K562 (cell line): ENCODE data around the gene FYB1. TPM values are rescaled to one million over a fixed set of nuclear protein-coding genes. Genes with fewer than 3 reads are reported as not detected.

Experiments used
- ATAC-seq: fragments of 200-7000 bp; cut with Tn5 transposase; 3 replicates; pipeline ENCODE4 v1.9.1; 2020; ENCODE audit warnings: moderate library complexity
- BruUV-seq: library from RNA; stranded (reverse); fragments of 400-500 nt; replicated peaks from 2 replicates; lab custom pipeline; 2021; lab: Mats Ljungman, UMichigan
- CTCF ChIA-PET: fragments of 300-600 bp; formaldehyde crosslinking; extraction: SDS; loops from one replicate; lab custom pipeline; 2021; ENCODE audit warnings: low intra/inter-chr PET ratio; lab: Yijun Ruan, JAX
- POLR2A ChIA-PET: fragments of 300-600, 350-650 bp; sonication (Branson Sonifier 250); formaldehyde crosslinking; extraction: SDS; loops from one replicate; lab custom pipeline; 2021; ENCODE audit warnings: antibody characterized with exemption, inconsistent platforms; lab: Yijun Ruan, JAX
- DNase-seq, 4 experiments: peaks; one replicate each; pipeline versions ENCODE4 v3.0.0 to v3.0.0-alpha.2; 2011 to 2018; ENCODE audit warnings: low spot score in 3 of 4, mixed read lengths in 3 of 4; ENCODE audit errors: extremely low read depth in 1 of 4
- FAIRE-seq: peaks from 2 replicates; lab custom pipeline; 2011; peaks lifted over from hg19 to GRCh38; lab: Jason Lieb, UNC
- H2AFZ ChIP-seq: 2 replicates; pipeline ENCODE4 v1.6.0; 2011; ENCODE audit warnings: low read depth, low read length, control low read depth, inconsistent platforms
- H3K27ac ChIP-seq: fragments of 200-600 bp; 3 replicates; pipeline ENCODE4 v1.8.0; 2011; ENCODE audit warnings: low read depth, mild to moderate bottlenecking, control low read depth, inconsistent platforms, low read length, moderate library complexity, mixed read lengths; ENCODE audit errors: extremely low read depth
- H3K27me3 ChIP-seq, 2 experiments: fragments of 300-600 bp in 1 of 2; 2 replicates in 1 of 2; 3 replicates in 1 of 2; pipeline versions ENCODE4 v1.6.0 to v1.8.0; 2011; ENCODE audit warnings: inconsistent platforms in 2 of 2, low read length in 2 of 2, mild to moderate bottlenecking in 1 of 2, mixed read lengths in 1 of 2, moderate library complexity in 1 of 2; ENCODE audit not compliant: control insufficient read depth in 2 of 2, insufficient read depth in 2 of 2
- H3K36me3 ChIP-seq: fragments of 300-600 bp; 3 replicates; pipeline ENCODE4 v1.8.0; 2011; ENCODE audit warnings: mild to moderate bottlenecking, low read length, inconsistent platforms; ENCODE audit not compliant: control insufficient read depth, insufficient read depth
- H3K4me1 ChIP-seq, 2 experiments: fragments of 200-600 bp in 1 of 2; replicated peaks in 1 of 2; 2 replicates in 1 of 2; 3 replicates in 1 of 2; pipeline versions ENCODE4 v1.5.1 to v1.8.0; 2011; ENCODE audit warnings: inconsistent platforms in 2 of 2, low read length in 2 of 2, mild to moderate bottlenecking in 1 of 2, mixed read lengths in 1 of 2, moderate library complexity in 1 of 2; ENCODE audit not compliant: control insufficient read depth in 2 of 2, insufficient read depth in 2 of 2
- H3K4me2 ChIP-seq: 2 replicates; pipeline ENCODE4 v1.6.1; 2011; ENCODE audit warnings: low read length, control low read depth, inconsistent platforms, mixed read lengths; ENCODE audit not compliant: insufficient read depth
- H3K4me3 ChIP-seq: fragments of 200-600 bp; sonication (generic), shearing (Covaris generic); 2 replicates; pipeline ENCODE4 v1.5.1; 2016; ENCODE audit warnings: control low read depth, inconsistent platforms
- H3K79me2 ChIP-seq: fragments of 200-600 bp; 3 replicates; pipeline ENCODE4 v1.8.0; 2011; ENCODE audit warnings: low read length, inconsistent platforms; ENCODE audit not compliant: control insufficient read depth, insufficient read depth
- H3K9ac ChIP-seq, 2 experiments: 2 replicates each; pipeline versions ENCODE4 v1.6.0 to v1.6.1; 2011; ENCODE audit warnings: low read depth in 2 of 2, low read length in 2 of 2, control low read depth in 1 of 2, inconsistent platforms in 1 of 2, mild to moderate bottlenecking in 1 of 2, mixed read lengths in 1 of 2; ENCODE audit not compliant: insufficient read depth in 1 of 2
- H3K9me1 ChIP-seq: one replicate; pipeline ENCODE4 v1.6.0; 2011; ENCODE audit warnings: inconsistent platforms, mild to moderate bottlenecking, low read length, moderate library complexity; ENCODE audit not compliant: control insufficient read depth, insufficient read depth
- H3K9me3 ChIP-seq: replicated peaks from 2 replicates; pipeline ENCODE4 v1.5.1; 2011; ENCODE audit warnings: low read depth, low read length, inconsistent platforms; ENCODE audit not compliant: control insufficient read depth, insufficient read depth
- H4K20me1 ChIP-seq: replicated peaks from 2 replicates; pipeline ENCODE4 v1.6.1; 2011; ENCODE audit warnings: low read length, inconsistent platforms, mixed read lengths; ENCODE audit not compliant: control insufficient read depth, insufficient read depth
- CREBBP ChIP-seq: IDR thresholded peaks from one replicate; pipeline ENCODE4 v1.6.1; 2012; ENCODE audit warnings: low read depth, mild to moderate bottlenecking, control low read depth, inconsistent platforms, low read length
- DNMT1 ChIP-seq: fragments of 450-650 bp; IDR thresholded peaks from 2 replicates; pipeline ENCODE4 v1.6.1; 2016; ENCODE audit warnings: antibody characterized with exemption, mild to moderate bottlenecking
- ILF3 ChIP-seq: fragments of 450-650 bp; IDR thresholded peaks from 2 replicates; pipeline ENCODE4 v1.6.1; 2018; ENCODE audit warnings: antibody characterized with exemption, mild to moderate bottlenecking, moderate library complexity, borderline replicate concordance
- MLLT1 ChIP-seq, 2 experiments: fragments of 450-650 bp; IDR thresholded peaks; 2 replicates each; pipeline ENCODE4 v1.6.1; 2016
- NELFE ChIP-seq: IDR thresholded peaks from 2 replicates; pipeline ENCODE4 v1.6.1; 2011; ENCODE audit warnings: mild to moderate bottlenecking; ENCODE audit not compliant: insufficient read depth, insufficient read length
- OTX1 ChIP-seq: fragments of 450-650 bp; formaldehyde crosslinking; IDR thresholded peaks from 2 replicates; pipeline ENCODE4 v1.4.0; 2022; ENCODE audit warnings: mild to moderate bottlenecking
- SOX6 ChIP-seq: fragments of 450-650 bp; IDR thresholded peaks from 2 replicates; pipeline ENCODE4 v1.6.1; 2014; ENCODE audit warnings: mild to moderate bottlenecking
- SUPT5H ChIP-seq: fragments of 450-650 bp; IDR thresholded peaks from 2 replicates; pipeline ENCODE4 v1.6.1; 2016
- ZNF282 ChIP-seq: sonication (generic); formaldehyde crosslinking; IDR thresholded peaks from 2 replicates; pipeline ENCODE4 v1.8.1; 2023; ENCODE audit warnings: missing genetic modification reagents
- ZNF444 ChIP-seq: fragments of 250-450 bp; sonication (Bioruptor Pico); IDR thresholded peaks from 2 replicates; pipeline ENCODE4 v1.4.0; 2020; ENCODE audit warnings: mild to moderate bottlenecking, moderate library complexity
- ZNF79 ChIP-seq: fragments of 250-450 bp; sonication (Bioruptor Pico); IDR thresholded peaks from 2 replicates; pipeline ENCODE4 v1.4.0; 2020; ENCODE audit warnings: low read depth, mild to moderate bottlenecking, moderate library complexity
- ZSCAN32 ChIP-seq: fragments of 450-650 bp; formaldehyde crosslinking; IDR thresholded peaks from 2 replicates; pipeline ENCODE4 v1.4.0; 2020; ENCODE audit warnings: mild to moderate bottlenecking, moderate library complexity
- WGBS: fragments of 100-300 bp; shearing (Covaris generic); methylation state at CpG from one replicate; pipeline ENCODE4 v1.1.6; 2016; ENCODE audit warnings: low coverage, mixed read lengths; ENCODE audit not compliant: insufficient coverage; ENCODE audit errors: missing lambda C conversion rate; 5-methylcytosine and 5-hydroxymethylcytosine counted together
- in situ Hi-C: fragments of 300-500 bp; cut with MboI; formaldehyde crosslinking; loops from 4 replicates; pipeline ENCODE4 v1.15.0; 2018; ENCODE audit warnings: inconsistent platforms, mixed read lengths
- intact Hi-C: fragments of 100-400 bp; cut with micrococcal nuclease; formaldehyde crosslinking; loops from 2 replicates; pipeline ENCODE4 v1.14.2; 2022
- polyA plus RNA-seq, 8 experiments: library from polyadenylated mRNA; depleted of rRNA in 4 of 8; stranded (reverse) in 5 of 8; unstranded in 3 of 8; fragments of >200 nt; fragmentation: Nextera tagmentation in 2 of 8; fragmentation: Illumina TruSeq in 1 of 8; extraction: Ambion mirVana in 2 of 8; extraction: Trizol in 1 of 8; gene quantifications; 2 replicates each; pipeline versions ENCODE4 v1.2.1 to v1.2.3, GENCODE V29; 2011 to 2014; ENCODE audit warnings: inconsistent platforms in 1 of 8, missing spikeins in 1 of 8
- total RNA-seq, 7 experiments: library from RNA; depleted of rRNA in 6 of 7; stranded (reverse); fragments of >200 nt in 6 of 7; fragmentation: Illumina TruSeq in 2 of 7; extraction: Trizol in 2 of 7; gene quantifications; 2 replicates each; pipeline versions ENCODE4 v1.2.1 to v1.2.3, GENCODE V29; 2011 to 2021; ENCODE audit warnings: low replicate concordance in 1 of 7
- TF ChIP-seq, protein P1 (sequence below): fragments of 450-650 bp; formaldehyde crosslinking; IDR thresholded peaks from 2 replicates; pipeline ENCODE4 v1.4.0; 2020; ENCODE audit warnings: mild to moderate bottlenecking, moderate library complexity
- TF ChIP-seq, protein P2 (sequence below): fragments of 450-650 bp; IDR thresholded peaks from 2 replicates; pipeline ENCODE4 v1.7.1; 2018; ENCODE audit warnings: mild to moderate bottlenecking, low read depth; ENCODE audit not compliant: partially characterized antibody

The FYB1 gene
- total and polyA plus RNA-seq, 9 of the 15 experiments (the other 6 are each of a cell fraction or from before 2014, with no cell fraction given), result 4.7 to 31.5 (median 9.7) TPM

DNA sequence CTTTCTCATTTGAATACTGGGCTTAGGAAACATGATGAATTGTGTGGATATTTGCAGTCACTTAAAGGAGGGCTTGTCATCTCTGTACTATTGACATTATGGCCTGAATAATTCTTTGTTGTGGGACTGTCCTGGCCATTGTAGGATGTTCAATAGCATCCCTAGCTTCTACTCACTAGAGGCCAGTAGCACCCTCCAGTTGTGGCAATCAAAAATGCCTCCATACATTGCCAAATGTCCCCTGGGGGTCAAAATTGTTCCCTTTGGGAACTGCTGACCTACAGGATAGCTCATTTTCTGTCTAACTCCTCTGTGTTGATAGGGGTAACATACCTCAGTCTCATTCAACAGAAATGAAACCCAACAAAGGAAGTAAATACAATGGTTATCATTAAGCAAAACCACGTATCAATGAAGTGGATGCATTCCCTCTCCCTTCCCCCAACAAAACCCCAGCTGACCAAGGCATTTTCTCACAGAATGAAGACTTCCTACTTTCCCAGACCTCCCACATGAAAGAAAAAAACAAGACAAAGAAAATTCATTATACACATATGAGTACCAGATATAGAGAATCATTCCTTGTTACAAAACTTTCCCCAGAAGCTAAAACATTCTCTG, 18.1 kb downstream of the FYB1 start:
- WGBS, result 31% methylated on average over 1 of the region's 1 CpG
- intact Hi-C loops, result loop anchor here (5.0 kb wide), 2 partner anchors 44 to 124 kb away; no protein-coding TSS in a partner anchor
- in situ Hi-C loops, result no loop called here
- TF ChIP-seq ZNF444 (CRISPR knock-in tag) (no peak), SOX6 (0 out of 2 replicates have a peak, but pooled peaks have one; percentile 8), ZSCAN32 (CRISPR knock-in tag) (no peak), MLLT1 (IDR thresholded peaks at IDR 0.05) (no peak), ZNF282 (CRISPR knock-in tag) (no peak), SUPT5H (no peak), NELFE (no peak), OTX1 (no peak), ILF3 (no peak), ZNF79 (CRISPR knock-in tag) (no peak), DNMT1 (no peak), CREBBP (no peak)
- TF ChIP-seq, protein P1, sequence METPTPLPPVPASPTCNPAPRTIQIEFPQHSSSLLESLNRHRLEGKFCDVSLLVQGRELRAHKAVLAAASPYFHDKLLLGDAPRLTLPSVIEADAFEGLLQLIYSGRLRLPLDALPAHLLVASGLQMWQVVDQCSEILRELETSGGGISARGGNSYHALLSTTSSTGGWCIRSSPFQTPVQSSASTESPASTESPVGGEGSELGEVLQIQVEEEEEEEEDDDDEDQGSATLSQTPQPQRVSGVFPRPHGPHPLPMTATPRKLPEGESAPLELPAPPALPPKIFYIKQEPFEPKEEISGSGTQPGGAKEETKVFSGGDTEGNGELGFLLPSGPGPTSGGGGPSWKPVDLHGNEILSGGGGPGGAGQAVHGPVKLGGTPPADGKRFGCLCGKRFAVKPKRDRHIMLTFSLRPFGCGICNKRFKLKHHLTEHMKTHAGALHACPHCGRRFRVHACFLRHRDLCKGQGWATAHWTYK (CRISPR knock-in tag), result no peak
- TF ChIP-seq, protein P2, sequence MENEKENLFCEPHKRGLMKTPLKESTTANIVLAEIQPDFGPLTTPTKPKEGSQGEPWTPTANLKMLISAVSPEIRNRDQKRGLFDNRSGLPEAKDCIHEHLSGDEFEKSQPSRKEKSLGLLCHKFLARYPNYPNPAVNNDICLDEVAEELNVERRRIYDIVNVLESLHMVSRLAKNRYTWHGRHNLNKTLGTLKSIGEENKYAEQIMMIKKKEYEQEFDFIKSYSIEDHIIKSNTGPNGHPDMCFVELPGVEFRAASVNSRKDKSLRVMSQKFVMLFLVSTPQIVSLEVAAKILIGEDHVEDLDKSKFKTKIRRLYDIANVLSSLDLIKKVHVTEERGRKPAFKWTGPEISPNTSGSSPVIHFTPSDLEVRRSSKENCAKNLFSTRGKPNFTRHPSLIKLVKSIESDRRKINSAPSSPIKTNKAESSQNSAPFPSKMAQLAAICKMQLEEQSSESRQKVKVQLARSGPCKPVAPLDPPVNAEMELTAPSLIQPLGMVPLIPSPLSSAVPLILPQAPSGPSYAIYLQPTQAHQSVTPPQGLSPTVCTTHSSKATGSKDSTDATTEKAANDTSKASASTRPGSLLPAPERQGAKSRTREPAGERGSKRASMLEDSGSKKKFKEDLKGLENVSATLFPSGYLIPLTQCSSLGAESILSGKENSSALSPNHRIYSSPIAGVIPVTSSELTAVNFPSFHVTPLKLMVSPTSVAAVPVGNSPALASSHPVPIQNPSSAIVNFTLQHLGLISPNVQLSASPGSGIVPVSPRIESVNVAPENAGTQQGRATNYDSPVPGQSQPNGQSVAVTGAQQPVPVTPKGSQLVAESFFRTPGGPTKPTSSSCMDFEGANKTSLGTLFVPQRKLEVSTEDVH, result no peak

More for the DNA sequence above, 18.1 kb downstream of the FYB1 start:
- Histone ChIP-seq H3K36me3 (no peaks in the 10 kb centered on the region), H3K9ac (peak overlapping the region in 1 of 2 experiments; percentile 39; a peak in 2 of 4 replicates), H2AFZ (peak overlapping the region; percentile 85), H3K9me3 (no peaks in the 10 kb centered on the region), H3K27ac (peak overlapping the region; percentile 61), H3K79me2 (peaks cover 56% of the 10 kb centered on the region), H3K9me1 (no peaks in the 10 kb centered on the region), H3K4me3 (peak overlapping the region; percentile 22; the same call in 1 of the 2 replicates), H3K4me2 (peak overlapping the region; percentile 66), H3K4me1 (peaks cover 14 to 37% of the 10 kb centered on the region in 2 experiments; a peak in 4 of 5 replicates), H4K20me1 (no peaks in the 10 kb centered on the region), H3K27me3 (no peaks in the 10 kb centered on the region)
- no TSS peak for BruUV-seq
- no peak for FAIRE-seq
- ChIA-PET POLR2A (interaction anchor here (0.5 to 2.3 kb wide), 9 partner anchors 10 to 65 kb away, joined by 3 to 10 read pairs (median 4); no protein-coding TSS in a partner anchor), CTCF (interaction anchor here (0.7 kb wide), 1 partner anchor 43 kb away, joined by 3 read pairs; no protein-coding TSS in a partner anchor)
- DNase-seq, result peak in 1 of 4 experiments; percentile 11
- peak; percentile 60 for ATAC-seq
